Neural crest cell (in vitro differentiated cells): ENCODE results near the gene SRA1. TPM values are rescaled to one million over a fixed set of nuclear protein-coding genes. Genes with fewer than 3 reads are reported as not detected.

Experiments
- DNase-seq: peaks from one replicate; pipeline ENCODE4 v3.0.0; 2021; ENCODE audit warnings: low read depth, mixed read lengths, low spot score
- H3K27ac Mint-ChIP-seq: one replicate; pipeline ENCODE4 v1.8.0; 2021; ENCODE audit warnings: mild to moderate bottlenecking, mixed read lengths; ENCODE audit not compliant: unreplicated experiment
- H3K27me3 Mint-ChIP-seq: 2 replicates; pipeline ENCODE4 v1.8.0; 2021; ENCODE audit warnings: low read depth, mild to moderate bottlenecking, mixed read lengths
- H3K36me3 Mint-ChIP-seq: 2 replicates; pipeline ENCODE4 v1.8.0; 2021; ENCODE audit warnings: low read depth, mild to moderate bottlenecking, mixed read lengths
- H3K4me1 Mint-ChIP-seq: 2 replicates; pipeline ENCODE4 v1.8.0; 2021; ENCODE audit warnings: mixed read lengths
- H3K4me3 Mint-ChIP-seq: one replicate; pipeline ENCODE4 v1.8.0; 2021; ENCODE audit warnings: mild to moderate bottlenecking, mixed read lengths
- H3K9me3 Mint-ChIP-seq: 2 replicates; pipeline ENCODE4 v1.8.0; 2021; ENCODE audit warnings: mixed read lengths
- CTCF ChIP-seq: fragments of 200-600 bp; sonication (generic); conservative IDR thresholded peaks from 2 replicates; pipeline ENCODE4 v1.5.0; 2021; ENCODE audit warnings: antibody characterized with exemption, mild to moderate bottlenecking
- total RNA-seq: library from RNA; stranded (reverse); gene quantifications from 2 replicates; pipeline ENCODE4 v1.2.1, GENCODE V29; 2021

Gene SRA1
- total RNA-seq, 1 donor from 2014 or later, result 36.3 TPM

GRCh38 chr5:140575309-140575708 is 18.0 kb upstream of the SRA1 start:
- no peak overlapping the region for H3K4me3 Mint-ChIP-seq
- DNase-seq, result no peak
- no peak overlapping the region for H3K27ac Mint-ChIP-seq
- peaks cover 11% of the 10 kb centered on the region for H3K4me1 Mint-ChIP-seq
- TF ChIP-seq CTCF, result peak; percentile 23
- peaks cover 2% of the 10 kb centered on the region for H3K27me3 Mint-ChIP-seq
- H3K9me3 Mint-ChIP-seq, result no peaks in the 10 kb centered on the region
- H3K36me3 Mint-ChIP-seq, result no peaks in the 10 kb centered on the region

- DNase-seq, result no peak
- Mint-ChIP-seq H3K9me3 (no peaks in the 10 kb centered on the region), H3K4me1 (peaks cover 11% of the 10 kb centered on the region), H3K4me3 (no peak overlapping the region), H3K27me3 (no peaks in the 10 kb centered on the region), H3K27ac (no peak overlapping the region), H3K36me3 (no peaks in the 10 kb centered on the region)
- TF ChIP-seq CTCF, result no peak
Observed at GRCh38 chr5:140574165-140574564, 16.9 kb upstream of the SRA1 start.

- Mint-ChIP-seq H3K4me1 (peaks cover 11% of the 10 kb centered on the region), H3K36me3 (no peaks in the 10 kb centered on the region), H3K4me3 (no peak overlapping the region), H3K27ac (no peak overlapping the region), H3K27me3 (no peaks in the 10 kb centered on the region), H3K9me3 (no peaks in the 10 kb centered on the region)
- DNase-seq, result no peak
- TF ChIP-seq CTCF, result no peak
Observed at GRCh38 chr5:140573683-140574082, 16.4 kb upstream of the SRA1 start.

- H3K4me3 Mint-ChIP-seq, result peak overlapping the region; percentile 44
- H3K27me3 Mint-ChIP-seq, result no peaks in the 10 kb centered on the region
- H3K4me1 Mint-ChIP-seq, result peaks cover under 1% of the 10 kb centered on the region
- H3K36me3 Mint-ChIP-seq, result peaks cover 3% of the 10 kb centered on the region
- H3K27ac Mint-ChIP-seq, result no peak overlapping the region
- no peak for DNase-seq
- TF ChIP-seq CTCF, result no peak
- no peaks in the 10 kb centered on the region for H3K9me3 Mint-ChIP-seq
Observed at GRCh38 chr5:140571105-140571504, 13.8 kb upstream of the SRA1 start.

- TF ChIP-seq CTCF, result no peak
- DNase-seq, result no peak
- peaks cover 3% of the 10 kb centered on the region for H3K36me3 Mint-ChIP-seq
Observed at GRCh38 chr5:140570488-140570887, 13.2 kb upstream of the SRA1 start.

GRCh38 chr5:140570058-140570457 is 12.8 kb upstream of the SRA1 start:
- TF ChIP-seq CTCF, result no peak
- Mint-ChIP-seq H3K4me3 (peak overlapping the region; percentile 27), H3K36me3 (peaks cover 3% of the 10 kb centered on the region), H3K27me3 (no peaks in the 10 kb centered on the region), H3K9me3 (no peaks in the 10 kb centered on the region), H3K4me1 (peaks cover 11% of the 10 kb centered on the region), H3K27ac (no peak overlapping the region)
- DNase-seq, result no peak

More at GRCh38 chr5:140570488-140570887, 13.2 kb upstream of the SRA1 start:
- H3K9me3 Mint-ChIP-seq, result no peaks in the 10 kb centered on the region
- H3K4me1 Mint-ChIP-seq, result peaks cover 7% of the 10 kb centered on the region
- no peak overlapping the region for H3K27ac Mint-ChIP-seq
- no peak overlapping the region for H3K4me3 Mint-ChIP-seq
- no peaks in the 10 kb centered on the region for H3K27me3 Mint-ChIP-seq
